ENCODE data around the gene CCZ1B.
"Not testable (repeated sequence)": the region's sequence is repeated elsewhere in the genome, so short reads cannot be mapped to it uniquely, and the experiment has no call there.

CCZ1B gene

DNA sequence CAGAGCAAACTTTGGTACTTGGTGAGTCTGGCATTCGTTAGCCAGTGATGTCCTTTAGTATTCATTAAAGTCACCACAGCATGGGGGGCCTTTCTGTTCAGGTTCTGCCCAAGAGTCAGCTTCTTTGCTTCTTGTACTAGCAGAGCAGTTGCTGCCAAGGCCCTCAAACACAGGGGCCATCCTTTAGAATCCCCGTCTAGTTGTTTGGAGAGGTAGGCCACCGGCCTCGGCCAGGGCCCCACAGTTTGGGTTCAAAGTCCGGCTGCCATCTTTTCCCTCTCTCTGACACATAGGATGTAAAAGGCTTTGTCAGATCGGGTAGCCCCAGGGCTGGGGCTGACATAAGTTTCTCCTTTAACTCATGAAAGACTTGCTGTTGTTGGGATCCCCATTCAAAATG is 17.6 kb upstream of the CCZ1B start:
- in situ Hi-C loops (cut with MboI; ENCODE audit: low pct_unique_long_range_greater_than_20kb, low sequenced_read_pairs, unreplicated experiment): loop anchor here (25.0 kb wide), 1 partner anchor 256 kb away; the partner anchor contains the start of genes INTS15 and ZDHHC4
- DNase-seq (ENCODE audit: low spot score): not testable (repeated sequence)

DNA sequence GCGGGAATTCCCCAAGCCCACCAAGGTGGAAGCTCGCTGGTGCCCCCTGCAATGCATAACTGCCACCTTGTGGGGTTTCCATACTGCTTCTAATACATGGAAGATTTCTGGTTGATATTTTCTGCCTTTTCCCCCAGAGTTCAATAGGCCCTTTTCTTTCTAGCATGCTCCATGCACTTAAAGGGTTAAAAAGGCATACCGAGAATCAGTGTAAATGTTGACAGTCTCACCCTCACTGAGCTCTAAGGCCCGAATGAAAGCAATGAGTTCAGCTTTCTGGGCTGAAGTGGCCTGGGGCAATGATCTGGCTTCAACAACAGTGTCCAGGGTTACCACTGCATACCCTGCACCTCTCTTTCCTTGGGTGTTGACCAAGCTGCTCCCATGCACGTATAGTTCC is 17.0 kb upstream of the CCZ1B start:
- not testable (repeated sequence) for DNase-seq (ENCODE audit: low spot score)
- in situ Hi-C loops (cut with MboI; ENCODE audit: low pct_unique_long_range_greater_than_20kb, low sequenced_read_pairs, unreplicated experiment): loop anchor here (25.0 kb wide), 1 partner anchor 256 kb away; the partner anchor contains the start of genes INTS15 and ZDHHC4

DNA sequence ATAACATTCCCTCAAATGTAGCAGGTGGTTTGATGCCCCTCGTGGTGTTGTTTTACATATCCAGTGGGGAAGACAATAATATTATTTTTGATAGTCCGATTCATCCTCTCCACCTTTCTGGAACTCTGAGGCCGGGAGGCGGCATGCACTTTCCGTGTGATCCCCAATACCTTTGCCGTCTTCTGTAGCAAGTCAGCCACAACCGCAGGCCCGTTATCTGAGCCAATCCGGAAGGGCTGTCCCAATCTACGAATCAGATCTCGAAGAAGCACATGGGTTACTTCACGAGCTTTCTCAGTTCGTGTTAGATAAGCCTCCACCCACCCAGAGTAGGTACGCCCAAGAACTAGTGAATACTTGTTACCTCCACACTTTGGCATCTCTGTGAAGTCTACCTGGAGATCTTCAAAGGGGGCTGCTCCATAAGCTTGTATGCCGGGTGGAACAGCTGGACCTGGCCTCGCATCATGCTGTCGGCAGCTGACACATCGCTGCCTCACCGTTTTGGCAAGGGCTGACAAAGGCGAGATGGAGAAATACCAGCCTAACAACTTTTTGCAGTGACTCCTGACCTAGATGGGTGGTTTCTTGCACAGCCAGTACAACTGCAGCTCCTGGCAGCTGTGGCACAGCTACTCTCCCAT is 16.3 kb upstream of the CCZ1B start:
- DNase-seq (ENCODE audit: low spot score): not testable (repeated sequence)
- in situ Hi-C loops (cut with MboI; ENCODE audit: low pct_unique_long_range_greater_than_20kb, low sequenced_read_pairs, unreplicated experiment): loop anchor here (25.0 kb wide), 1 partner anchor 255 kb away; the partner anchor contains the start of genes INTS15 and ZDHHC4

- not testable (repeated sequence) for DNase-seq (ENCODE audit: low spot score)
- in situ Hi-C loops (cut with MboI; ENCODE audit: low pct_unique_long_range_greater_than_20kb, low sequenced_read_pairs, unreplicated experiment): loop anchor here (10.0 to 25.0 kb wide), 2 partner anchors 112 to 250 kb away; partner anchors contain the start of genes INTS15 and ZDHHC4
Observed at GRCh38 chr7:6837081-6837480, 11.0 kb upstream of the CCZ1B start.

DNA sequence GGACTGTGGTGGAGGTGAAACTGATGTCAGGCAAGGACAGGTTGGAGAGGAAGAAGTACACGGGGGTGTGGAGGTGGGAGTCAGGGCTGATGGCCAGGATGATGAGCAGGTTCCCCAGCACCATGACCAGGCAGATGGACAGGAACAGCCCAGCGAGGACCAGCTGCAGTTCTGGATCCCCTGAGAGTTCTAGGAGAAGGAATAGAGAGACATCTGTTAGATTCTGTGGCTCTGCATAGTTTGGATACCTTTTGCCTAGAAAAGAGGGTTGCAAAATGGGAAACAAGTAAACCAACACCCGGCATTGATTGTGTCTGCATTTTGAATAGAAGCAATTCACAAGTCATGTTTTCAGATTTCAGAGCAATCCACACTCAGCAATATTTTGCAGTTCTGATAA is 9.4 kb upstream of the CCZ1B start:
- in situ Hi-C loops (cut with MboI; ENCODE audit: low pct_unique_long_range_greater_than_20kb, low sequenced_read_pairs, unreplicated experiment): loop anchor here (10.0 to 25.0 kb wide), 2 partner anchors 111 to 248 kb away; partner anchors contain the start of genes INTS15 and ZDHHC4
- DNase-seq (ENCODE audit: low spot score): not testable (repeated sequence)

GRCh38 chr7:6833636-6834035 is 7.6 kb upstream of the CCZ1B start:
- DNase-seq (ENCODE audit: low spot score): no peak
- in situ Hi-C loops (cut with MboI; ENCODE audit: low pct_unique_long_range_greater_than_20kb, low sequenced_read_pairs, unreplicated experiment): loop anchor here (10.0 to 25.0 kb wide), 2 partner anchors 109 to 246 kb away; partner anchors contain the start of genes INTS15 and ZDHHC4
- TF ChIP-seq, protein P1, sequence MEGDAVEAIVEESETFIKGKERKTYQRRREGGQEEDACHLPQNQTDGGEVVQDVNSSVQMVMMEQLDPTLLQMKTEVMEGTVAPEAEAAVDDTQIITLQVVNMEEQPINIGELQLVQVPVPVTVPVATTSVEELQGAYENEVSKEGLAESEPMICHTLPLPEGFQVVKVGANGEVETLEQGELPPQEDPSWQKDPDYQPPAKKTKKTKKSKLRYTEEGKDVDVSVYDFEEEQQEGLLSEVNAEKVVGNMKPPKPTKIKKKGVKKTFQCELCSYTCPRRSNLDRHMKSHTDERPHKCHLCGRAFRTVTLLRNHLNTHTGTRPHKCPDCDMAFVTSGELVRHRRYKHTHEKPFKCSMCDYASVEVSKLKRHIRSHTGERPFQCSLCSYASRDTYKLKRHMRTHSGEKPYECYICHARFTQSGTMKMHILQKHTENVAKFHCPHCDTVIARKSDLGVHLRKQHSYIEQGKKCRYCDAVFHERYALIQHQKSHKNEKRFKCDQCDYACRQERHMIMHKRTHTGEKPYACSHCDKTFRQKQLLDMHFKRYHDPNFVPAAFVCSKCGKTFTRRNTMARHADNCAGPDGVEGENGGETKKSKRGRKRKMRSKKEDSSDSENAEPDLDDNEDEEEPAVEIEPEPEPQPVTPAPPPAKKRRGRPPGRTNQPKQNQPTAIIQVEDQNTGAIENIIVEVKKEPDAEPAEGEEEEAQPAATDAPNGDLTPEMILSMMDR (IDR thresholded peaks at IDR 0.05; ENCODE audit: extremely low read depth, insufficient read depth, missing control alignments): no peak

DNA sequence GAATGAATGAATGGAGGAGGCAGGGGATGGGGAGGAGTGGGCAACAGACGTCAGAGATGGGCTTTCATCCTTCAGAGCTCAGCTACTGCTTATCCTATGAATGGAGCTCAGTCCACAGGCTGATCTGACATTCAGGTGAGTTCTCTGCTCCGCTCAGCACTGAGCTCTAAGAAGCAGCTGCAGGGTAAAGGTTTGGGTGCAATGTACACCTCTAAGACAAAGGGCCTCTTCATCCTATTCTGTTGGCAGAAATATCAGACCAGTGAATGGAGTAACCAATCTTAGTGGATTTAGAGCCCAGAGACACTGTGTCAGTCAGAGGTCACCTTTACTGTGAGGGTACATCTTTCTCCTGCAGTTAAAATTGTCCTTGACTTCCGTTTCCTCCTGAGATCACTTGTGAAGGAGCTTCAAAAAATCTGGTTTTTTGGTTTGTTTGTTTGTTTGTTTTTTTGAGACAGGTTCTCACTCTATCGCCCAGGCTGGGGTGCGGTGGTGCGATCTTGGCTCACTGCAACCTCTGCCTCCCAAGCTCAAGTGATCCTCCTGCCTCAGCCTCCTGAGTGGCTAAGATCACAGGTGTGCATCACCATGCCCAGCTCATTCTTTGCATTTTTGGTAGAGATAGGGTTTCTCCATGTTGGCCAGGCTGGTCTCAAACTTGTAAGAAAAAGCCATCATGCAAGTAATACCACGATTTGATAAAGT is 5.1 kb upstream of the CCZ1B start:
- in situ Hi-C loops (cut with MboI; ENCODE audit: low pct_unique_long_range_greater_than_20kb, low sequenced_read_pairs, unreplicated experiment): loop anchor here (10.0 to 25.0 kb wide), 2 partner anchors 106 to 244 kb away; partner anchors contain the start of genes INTS15 and ZDHHC4
- DNase-seq (ENCODE audit: low spot score): no peak
- TF ChIP-seq, protein P1 (IDR thresholded peaks at IDR 0.05; ENCODE audit: extremely low read depth, insufficient read depth, missing control alignments): no peak

GRCh38 chr7:6830026-6830425 is 4.0 kb upstream of the CCZ1B start:
- in situ Hi-C loops (cut with MboI; ENCODE audit: low pct_unique_long_range_greater_than_20kb, low sequenced_read_pairs, unreplicated experiment): loop anchor here (10.0 to 25.0 kb wide), 2 partner anchors 105 to 243 kb away; partner anchors contain the start of genes INTS15 and ZDHHC4
- not testable (repeated sequence) for DNase-seq (ENCODE audit: low spot score)

DNA sequence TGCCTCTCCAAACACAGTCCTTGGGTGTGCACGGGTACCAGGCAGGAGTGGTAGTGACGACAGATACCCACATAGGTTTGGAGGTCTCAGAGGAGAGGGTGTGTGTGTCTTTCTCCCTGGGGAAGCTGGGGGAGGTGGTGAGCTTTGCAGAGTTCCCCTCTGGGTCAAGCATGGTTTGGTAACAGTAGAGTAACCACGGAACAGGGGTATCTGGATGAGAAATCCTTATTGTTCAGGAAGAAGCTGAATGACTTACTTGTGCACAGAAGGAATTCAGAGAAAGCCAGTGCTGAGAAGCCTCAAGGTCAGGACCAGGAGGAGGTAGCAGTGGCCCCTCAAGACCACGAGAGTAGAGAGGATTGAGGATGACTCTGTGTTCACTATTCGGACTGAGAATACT is 3.5 kb upstream of the CCZ1B start:
- in situ Hi-C loops (cut with MboI; ENCODE audit: low pct_unique_long_range_greater_than_20kb, low sequenced_read_pairs, unreplicated experiment): loop anchor here (10.0 to 25.0 kb wide), 2 partner anchors 105 to 242 kb away; partner anchors contain the start of genes INTS15 and ZDHHC4
- not testable (repeated sequence) for DNase-seq (ENCODE audit: low spot score)

DNA sequence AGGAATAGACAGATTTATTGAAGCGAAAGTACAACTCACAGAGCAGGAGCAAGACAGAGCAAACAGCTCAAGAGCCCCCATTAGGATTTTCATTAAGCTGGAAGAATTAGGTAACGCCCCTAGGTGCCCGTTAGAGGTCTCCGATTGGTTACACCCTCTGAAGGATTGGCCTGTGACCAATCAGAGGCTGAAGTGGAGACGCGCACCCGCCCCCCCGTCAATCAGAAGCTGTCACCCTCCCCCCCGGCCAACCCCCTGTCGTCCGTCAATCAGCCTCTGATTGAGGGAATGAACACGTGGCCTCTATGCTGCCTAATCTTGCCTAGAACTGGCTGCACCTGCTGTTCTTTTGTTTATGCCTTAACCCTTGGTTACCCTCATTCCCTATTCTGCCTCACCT is 1.1 kb upstream of the CCZ1B start:
- DNase-seq (ENCODE audit: low spot score): not testable (repeated sequence)
- in situ Hi-C loops (cut with MboI; ENCODE audit: low pct_unique_long_range_greater_than_20kb, low sequenced_read_pairs, unreplicated experiment): loop anchor here (25.0 kb wide), 1 partner anchor 240 kb away; the partner anchor contains the start of genes INTS15 and ZDHHC4

DNA sequence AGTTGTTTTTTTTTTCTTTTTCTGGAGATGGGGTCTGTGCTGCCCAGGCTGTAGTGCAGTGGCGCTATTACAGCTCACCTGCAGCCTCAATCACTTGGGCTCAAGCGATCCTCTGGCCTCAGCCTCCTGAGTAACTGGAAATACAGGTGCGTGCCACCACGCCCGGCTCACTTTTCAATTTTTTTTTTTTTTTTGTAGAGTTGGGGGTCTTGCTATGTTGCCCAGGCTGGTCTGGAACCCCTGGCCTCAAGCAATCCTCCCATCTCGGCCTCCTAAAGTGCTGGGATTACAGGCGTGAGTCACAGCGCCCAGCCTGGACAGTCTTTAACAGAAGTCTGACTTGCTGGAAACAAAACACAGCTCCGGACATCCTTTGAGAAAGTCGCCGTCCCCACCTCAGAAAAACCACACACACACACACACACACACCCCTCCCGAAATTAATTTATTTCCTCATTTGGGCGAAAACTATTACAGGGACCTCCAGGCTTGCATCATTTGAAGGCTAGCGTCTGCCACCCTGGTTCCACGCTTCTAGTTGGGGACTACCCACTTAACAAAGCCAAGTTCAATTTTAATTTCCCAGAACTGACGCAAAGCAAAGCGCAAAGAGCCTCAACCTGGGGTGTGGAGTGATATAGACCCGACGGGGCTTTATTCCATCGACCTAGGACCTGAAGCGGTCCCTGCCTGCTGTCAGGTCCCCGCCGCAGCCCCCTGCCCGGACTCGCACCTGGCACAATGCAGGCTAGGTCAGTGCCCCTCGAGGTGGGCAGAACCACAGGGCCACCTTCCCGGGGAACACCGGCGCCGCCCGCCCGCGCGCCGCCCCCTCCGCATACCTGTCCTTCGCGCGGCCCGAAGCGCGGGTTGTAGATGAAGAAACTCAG is 594 bp downstream of the CCZ1B start:
- not testable (repeated sequence) for DNase-seq (ENCODE audit: low spot score)
- in situ Hi-C loops (cut with MboI; ENCODE audit: low pct_unique_long_range_greater_than_20kb, low sequenced_read_pairs, unreplicated experiment): loop anchor here (25.0 kb wide), 1 partner anchor 238 kb away; the partner anchor contains the start of genes INTS15 and ZDHHC4

GRCh38 chr7:6821622-6822021 is 4.5 kb downstream of the CCZ1B start:
- not testable (repeated sequence) for DNase-seq (ENCODE audit: low spot score)
- in situ Hi-C loops (cut with MboI; ENCODE audit: low pct_unique_long_range_greater_than_20kb, low sequenced_read_pairs, unreplicated experiment): loop anchor here (25.0 kb wide), 1 partner anchor 909 kb away; no protein-coding TSS in a partner anchor

GRCh38 chr7:6815470-6815869 is 10.6 kb downstream of the CCZ1B start:
- not testable (repeated sequence) for DNase-seq (ENCODE audit: low spot score)
- in situ Hi-C loops (cut with MboI; ENCODE audit: low pct_unique_long_range_greater_than_20kb, low sequenced_read_pairs, unreplicated experiment): loop anchor here (25.0 kb wide), 1 partner anchor 903 kb away; no protein-coding TSS in a partner anchor

DNA sequence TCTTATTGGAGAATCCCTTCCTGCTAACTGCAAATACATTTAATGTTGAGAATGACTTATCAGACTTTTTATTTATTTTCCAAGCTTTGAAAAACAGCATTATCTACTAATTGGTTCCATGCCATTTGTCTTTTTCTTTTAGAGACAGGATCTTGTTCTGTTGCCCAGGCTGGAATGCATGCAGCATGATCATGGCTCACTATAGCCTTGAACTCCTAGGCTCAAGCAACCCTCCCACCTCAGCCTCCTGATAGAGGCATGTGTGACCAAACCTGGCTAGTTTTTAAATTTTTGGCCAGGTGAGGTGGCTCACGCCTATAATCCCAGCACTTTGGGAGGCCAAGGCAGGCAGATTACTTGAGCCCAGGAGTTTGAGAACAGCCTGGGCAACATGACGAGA is 13.1 kb downstream of the CCZ1B start:
- in situ Hi-C loops (cut with MboI; ENCODE audit: low pct_unique_long_range_greater_than_20kb, low sequenced_read_pairs, unreplicated experiment): loop anchor here (25.0 kb wide), 1 partner anchor 901 kb away; no protein-coding TSS in a partner anchor
- not testable (repeated sequence) for DNase-seq (ENCODE audit: low spot score)

Data from GM13977 (cell line).